HG03097 (cell line): Measurements from ENCODE around the gene CGB2.
A peak's percentile ranks its signal among the peaks of the same experiment; 100 is the strongest.
"Not testable (repeated sequence)": the region's sequence is repeated elsewhere in the genome, so short reads cannot be mapped to it uniquely, and the experiment has no call there.

Experiments
- ATAC-seq: cut with Tn5 transposase; IDR thresholded peaks from one replicate; pipeline ENCODE4 v1.9.1; 2021; ENCODE audit not compliant: unreplicated experiment, low FRiP score

CGB2 gene

GRCh38 chr19:49031642-49032301 lies at the start of gene CGB2:
CGB2 (plus strand) TSS chr19:49031890; CDS start chr19:49032096, 206 bp downstream.
- not testable (repeated sequence) for ATAC-seq

DNA sequence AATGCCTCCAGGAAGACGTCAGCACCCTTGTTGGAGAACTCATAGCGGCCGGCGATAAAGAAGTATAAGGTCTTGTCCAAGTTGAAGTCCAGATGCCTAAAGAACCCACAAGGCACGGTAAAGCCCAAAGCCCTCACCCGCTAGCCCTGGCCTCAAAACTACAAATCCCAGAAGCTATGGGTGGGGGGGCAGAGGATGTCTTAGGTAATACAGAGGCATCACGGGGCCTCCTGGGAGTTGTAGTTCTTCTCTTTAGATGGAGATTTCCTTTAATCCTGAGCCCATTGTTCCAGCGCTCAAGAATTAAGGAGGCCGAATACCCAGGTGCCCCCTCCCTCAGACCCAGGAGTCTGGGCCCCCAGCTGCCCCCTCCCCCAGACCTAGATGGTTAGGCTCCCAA lies 49.4 kb upstream of the CGB2 start:
- ATAC-seq: no peak

DNA sequence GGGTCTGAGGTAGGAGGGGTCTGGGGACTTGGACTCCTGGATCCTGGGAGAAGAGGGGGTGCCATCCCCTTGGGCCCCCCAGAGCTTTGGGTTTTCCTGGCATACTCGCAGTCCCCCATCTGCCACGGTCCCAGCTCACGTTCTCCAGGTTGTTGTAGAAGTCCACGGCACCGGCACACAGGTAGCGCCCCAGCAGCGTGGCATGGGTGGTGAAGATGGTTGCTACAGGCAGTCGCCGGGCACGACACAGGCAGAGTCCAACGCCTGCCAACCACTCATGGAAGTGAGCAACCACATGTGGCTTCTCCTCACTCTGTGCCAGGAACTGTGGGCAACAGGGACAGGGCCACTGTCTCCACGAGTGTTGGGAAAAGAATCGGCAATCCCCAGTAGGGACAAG lies 46.0 kb upstream of the CGB2 start:
- ATAC-seq: no peak

- ATAC-seq: no peak
Measured at GRCh38 chr19:48986211-48986610, 45.5 kb upstream of the CGB2 start.

GRCh38 chr19:48987323-48987722 lies 44.4 kb upstream of the CGB2 start:
- ATAC-seq: no peak

GRCh38 chr19:48988286-48988685 lies 43.4 kb upstream of the CGB2 start:
- no peak for ATAC-seq

DNA sequence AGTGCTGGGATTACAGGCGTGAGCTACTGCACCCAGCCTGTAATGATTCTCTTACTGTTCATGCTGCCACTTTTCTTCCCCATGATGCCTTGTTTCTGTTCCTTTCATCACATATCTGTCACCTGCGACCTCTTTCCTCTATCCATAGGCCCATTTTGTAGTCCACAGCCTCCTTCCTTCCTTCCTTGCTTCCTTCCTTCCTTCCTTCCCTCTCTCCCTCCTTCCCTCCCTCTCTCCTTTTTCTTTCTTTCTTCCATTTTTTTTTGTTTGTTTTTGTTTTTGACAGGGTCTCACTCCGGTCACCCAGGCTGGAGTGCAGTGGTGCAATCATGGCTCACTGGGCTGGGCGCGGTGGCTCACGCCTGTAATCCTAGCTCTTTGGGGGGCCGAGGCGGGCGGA lies 42.8 kb upstream of the CGB2 start:
- ATAC-seq: no peak

DNA sequence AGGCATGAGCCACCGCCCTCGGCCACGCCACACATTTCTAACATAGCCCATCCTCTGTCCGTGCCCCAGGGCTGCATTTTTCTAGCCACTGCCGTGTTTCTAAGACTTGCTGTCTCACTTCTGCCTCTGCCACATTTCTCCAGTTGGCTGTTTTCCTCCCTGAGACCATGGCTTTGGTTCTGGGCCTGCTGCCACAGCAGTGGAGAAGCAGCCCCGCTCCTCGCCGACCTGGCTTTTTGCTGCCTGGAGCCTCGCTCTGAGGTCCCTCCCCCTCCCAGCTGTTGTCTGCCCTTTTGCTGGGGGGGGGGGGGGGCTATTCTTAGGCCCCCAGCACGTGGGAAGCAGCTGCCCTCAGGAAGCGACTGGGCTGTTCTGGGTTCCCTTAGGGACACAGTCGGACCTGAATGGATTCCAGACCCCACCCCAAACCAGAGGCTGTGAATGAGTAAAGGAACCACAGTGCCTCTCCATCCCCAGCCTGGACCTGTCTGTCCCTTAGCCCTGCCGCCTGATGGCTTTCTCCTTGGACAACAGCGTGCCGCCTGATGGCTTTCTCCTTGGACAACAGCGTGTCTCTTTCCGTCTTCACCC lies 41.9 kb upstream of the CGB2 start:
- no peak for ATAC-seq

DNA sequence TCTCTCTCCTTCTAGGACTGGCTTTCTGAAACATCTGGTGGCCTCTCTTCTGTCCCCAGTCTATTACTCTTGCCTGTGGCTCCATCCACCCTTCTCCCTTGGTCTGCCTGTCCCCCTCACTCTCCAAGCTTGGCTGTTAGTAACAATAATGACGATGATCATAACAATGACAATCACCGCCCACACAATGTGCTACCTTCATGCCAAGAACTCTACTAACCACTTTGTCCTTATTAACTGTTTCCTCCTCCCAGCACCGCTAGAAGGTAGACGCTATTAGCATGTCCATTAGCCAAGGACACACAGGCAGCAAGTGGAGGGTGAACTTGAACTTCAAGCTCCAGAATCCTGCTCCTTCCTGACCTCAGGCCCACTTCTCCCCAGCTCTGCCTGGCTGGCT lies 41.3 kb upstream of the CGB2 start:
- ATAC-seq: no peak

DNA sequence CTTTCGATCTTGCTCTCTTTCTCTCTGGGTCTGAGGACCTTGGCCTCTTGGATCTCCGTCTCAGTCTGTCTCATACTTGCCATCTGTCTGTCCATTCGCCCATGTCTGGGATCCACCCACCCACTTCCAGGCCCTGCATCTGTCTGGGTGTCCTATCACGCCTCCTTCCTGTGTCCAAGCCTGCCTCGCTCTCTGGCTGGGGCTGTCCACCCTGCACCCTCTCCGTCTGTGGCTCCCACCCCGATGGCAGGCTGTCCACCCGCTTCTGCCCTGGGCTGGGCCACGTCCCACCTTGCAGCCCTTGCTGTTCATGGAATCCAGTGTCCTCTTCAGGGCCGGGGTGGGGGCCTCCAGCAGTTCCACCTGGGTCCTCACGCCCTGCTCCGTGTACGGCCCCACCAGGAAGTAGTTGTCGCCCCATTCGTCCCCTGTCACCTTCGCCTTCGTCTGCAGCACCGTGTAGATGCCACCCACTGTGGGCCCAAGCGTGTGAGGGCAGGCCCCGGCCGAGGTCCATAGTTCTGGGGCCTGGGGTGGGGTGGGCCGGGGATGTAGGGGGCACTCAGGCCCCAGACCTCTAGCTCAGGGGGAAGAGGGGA lies 40.6 kb upstream of the CGB2 start:
- no peak for ATAC-seq

- no peak for ATAC-seq
Measured at GRCh38 chr19:48991873-48992580, 39.7 kb upstream of the CGB2 start.

DNA sequence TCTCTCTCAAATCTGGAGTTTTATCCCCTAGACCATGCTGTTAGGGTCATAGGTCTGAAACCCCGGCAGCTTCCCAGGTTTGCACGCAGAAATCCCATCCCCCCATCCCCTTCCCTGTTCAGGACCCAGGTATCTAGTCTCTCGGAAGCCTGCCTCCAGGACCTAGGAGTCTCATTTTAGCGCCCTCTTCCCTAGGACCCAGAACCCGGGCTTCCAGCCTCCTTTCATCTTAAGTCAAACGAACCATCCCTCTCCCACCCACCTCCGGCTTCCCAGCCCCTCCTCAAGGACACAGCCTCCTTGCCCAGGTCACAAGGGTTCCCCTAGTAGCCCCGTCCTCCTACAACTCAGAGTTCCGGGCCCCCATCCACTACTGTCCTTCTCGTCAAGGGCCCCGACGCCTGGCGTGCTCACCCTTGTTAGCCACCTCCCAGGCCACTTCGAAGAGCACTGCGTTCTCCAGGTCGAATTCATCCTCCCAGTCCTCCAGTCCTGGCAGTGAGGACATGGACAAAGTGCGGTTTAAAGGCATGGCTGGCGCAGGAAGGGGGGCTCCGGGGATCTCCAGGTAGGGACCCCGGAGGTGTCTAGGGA lies 39.0 kb upstream of the CGB2 start:
- no peak for ATAC-seq

DNA sequence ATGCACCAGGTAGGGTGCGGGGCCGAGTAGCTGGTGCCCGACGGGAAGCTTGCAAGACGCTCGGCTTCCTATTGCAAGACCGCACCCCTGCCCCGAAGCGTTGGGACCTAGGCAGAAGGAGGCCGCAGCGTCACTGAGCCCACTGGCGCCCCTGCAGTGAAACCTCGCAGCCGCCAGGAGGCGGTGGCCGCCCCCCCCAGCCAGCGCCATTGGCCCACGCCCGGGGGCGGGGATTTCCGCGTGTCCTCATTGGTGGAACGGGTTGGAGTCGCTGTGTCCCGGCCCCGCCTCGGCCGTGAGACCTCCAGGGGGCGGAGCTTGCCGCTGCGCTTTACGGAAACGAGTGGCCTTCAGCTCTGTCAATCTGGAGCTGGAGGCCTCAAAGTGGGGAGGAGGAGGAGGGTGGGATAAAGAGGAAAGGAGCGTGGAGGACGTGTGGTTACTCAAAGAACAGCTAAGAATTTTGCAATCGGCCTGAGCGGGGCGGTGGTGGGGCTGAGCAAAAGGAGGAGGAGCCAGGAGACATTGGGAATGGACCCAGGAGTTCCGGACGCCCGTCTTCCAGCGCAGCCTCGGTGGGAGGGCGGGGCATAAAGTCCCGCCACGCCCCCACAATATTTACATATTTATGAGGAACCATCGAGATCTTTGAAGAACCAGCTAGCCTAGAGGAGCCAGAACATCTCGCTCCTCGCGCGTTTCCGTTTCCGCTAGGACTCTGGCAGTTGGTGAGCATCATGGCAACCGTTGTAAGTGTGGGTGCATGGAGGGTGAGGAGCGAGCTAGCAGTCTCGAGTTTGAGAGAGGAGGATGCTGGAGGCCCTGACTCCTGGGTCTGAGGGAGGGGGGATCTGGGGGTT lies 38.3 kb upstream of the CGB2 start, which contains the start of the genes GYS1 and RUVBL2:
GYS1 (minus strand) TSS at position 135 of the 860 bp plus-strand sequence. CDS start 197 bp downstream, outside the sequence.
RUVBL2 (plus strand) TSS at position 713 of the 860 bp plus-strand sequence; CDS start at position 738, 25 bp downstream.
- ATAC-seq: peak; percentile 85

DNA sequence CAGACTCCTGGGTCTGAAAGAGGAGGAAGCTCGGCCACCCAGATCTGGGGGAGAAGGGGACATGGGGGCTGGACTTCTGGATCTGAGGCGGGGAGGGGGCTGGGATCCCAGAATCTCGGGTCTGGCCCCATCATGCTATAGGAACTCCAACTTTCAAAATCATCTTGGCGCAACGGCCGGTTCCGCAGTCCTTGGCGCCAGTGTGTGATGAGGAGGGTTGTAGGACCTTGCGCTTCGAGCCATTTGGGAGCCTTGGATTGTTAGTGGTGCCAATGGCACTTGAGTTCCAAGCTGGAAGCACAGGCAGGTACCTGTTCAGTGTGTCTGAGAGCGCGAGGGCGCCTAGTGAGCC lies 37.7 kb upstream of the CGB2 start:
- no peak for ATAC-seq

GRCh38 chr19:48997972-48998371 lies 33.7 kb upstream of the CGB2 start:
- ATAC-seq: no peak

DNA sequence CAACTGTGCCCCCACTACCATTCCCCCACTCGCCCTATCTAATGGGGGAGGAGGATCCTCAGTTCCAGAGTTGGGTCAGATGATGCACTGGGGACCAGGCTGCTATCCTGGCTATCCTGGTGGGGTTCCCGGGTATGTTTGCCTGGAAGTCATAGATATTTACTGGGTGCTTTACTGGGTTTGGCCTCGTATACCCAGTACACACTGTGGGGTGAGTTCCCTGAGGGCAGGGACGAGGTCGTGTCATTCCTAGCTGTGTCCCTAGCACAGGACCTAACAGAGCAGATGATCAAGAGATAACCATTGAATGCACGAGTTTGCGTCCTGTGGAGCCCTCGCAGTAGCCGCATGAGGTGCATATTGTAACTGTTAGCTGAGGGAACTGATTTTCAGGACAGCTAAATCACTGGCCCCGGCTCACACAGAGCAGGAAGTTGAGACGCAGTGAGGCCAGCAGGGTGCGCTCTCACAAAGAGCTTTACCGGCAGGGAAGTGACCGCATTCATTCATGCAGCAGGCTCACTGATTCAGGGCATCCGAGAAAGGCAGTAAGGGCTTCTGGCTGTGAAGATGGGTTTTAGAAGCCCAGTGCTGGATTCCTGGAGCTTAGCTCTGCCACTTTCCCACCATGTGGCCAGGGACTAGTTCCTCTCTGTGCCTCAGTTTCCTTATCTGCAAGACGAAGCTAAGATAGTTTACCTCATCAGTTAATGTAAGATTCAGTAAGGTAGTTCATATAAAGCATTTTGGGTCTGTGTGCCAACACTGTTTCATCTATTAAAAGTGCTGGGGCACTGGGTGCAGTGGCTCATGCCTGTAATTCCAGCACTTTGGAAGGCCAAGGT lies 32.0 kb upstream of the CGB2 start:
- ATAC-seq: no peak

DNA sequence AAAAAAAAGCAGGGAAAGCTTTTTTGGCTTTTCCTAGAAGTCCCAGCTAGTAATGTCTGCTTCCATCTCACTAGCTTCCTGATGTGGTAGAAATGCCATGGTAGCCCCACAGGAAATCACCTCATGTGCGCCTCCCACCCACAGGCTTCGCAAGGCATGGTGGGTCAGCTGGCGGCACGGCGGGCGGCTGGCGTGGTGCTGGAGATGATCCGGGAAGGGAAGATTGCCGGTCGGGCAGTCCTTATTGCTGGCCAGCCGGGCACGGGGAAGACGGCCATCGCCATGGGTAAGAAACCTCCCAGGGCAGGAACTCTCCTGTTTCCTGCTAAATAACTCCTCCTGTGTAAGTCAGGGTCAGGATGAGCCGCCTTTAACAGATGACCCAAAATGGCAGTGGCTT lies 27.6 kb upstream of the CGB2 start:
- no peak for ATAC-seq

DNA sequence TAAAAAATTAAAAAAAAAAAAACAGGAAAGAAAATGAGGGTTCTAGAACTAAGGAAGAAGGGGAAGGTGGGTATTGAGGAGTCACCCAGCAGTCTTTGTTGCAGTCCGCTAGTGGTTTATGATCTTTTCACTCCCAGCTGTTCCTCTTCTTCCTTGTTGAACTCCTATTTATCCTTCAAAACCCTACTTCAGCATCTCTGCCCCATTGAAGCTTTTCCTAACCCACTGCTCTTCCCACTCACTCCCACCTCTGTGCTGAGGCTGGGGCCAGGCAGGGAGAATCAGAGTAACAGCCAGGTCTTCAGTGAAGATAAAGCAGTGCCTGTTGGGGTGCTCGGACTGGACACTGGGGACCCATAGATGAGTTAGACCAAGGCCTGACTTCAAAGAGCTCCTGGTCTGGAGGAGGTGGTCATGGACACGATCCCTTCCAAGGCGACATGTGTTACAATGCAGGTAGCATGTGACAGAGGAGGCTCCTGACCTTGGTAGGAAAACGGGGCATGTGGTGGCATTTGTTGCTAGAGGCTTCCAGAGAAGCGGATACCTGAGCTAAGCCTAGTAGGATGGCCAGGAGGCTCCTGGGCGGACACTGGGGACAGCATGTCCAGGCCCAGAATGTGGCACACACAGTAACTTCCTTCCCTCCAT lies 26.6 kb upstream of the CGB2 start:
- no peak for ATAC-seq

- ATAC-seq: no peak
Measured at GRCh38 chr19:49006905-49007304, 24.8 kb upstream of the CGB2 start.
